Neutrophil (primary cell): ENCODE results near the gene PDE6A.

ENCODE experiments used
- H3K27ac ChIP-seq: fragments of 200-600 bp; sonication (generic); 2 replicates; pipeline ENCODE4 v1.5.1; 2016; ENCODE audit warnings: mild to moderate bottlenecking, moderate library complexity
- H3K27me3 ChIP-seq: fragments of 200-600 bp; sonication (generic); 2 replicates; pipeline ENCODE4 v1.6.0; 2016; ENCODE audit warnings: mild to moderate bottlenecking
- H3K36me3 ChIP-seq: fragments of 200-600 bp; sonication (generic); 2 replicates; pipeline ENCODE4 v1.5.1; 2017
- H3K4me1 ChIP-seq, 2 experiments: fragments of 200-600 bp in 1 of 2; sonication (generic) in 1 of 2; 1 replicate in 1 of 2; 2 replicates in 1 of 2; pipeline versions ENCODE4 v1.5.1 to v1.6.1; 2013 to 2016; ENCODE audit warnings: low read depth in 1 of 2, low read length in 1 of 2, mild to moderate bottlenecking in 1 of 2, moderate library complexity in 1 of 2; ENCODE audit not compliant: control insufficient read depth in 1 of 2, insufficient read depth in 1 of 2
- H3K4me3 ChIP-seq, 2 experiments: fragments of 200-600 bp in 1 of 2; sonication (generic) in 1 of 2; 1 replicate in 1 of 2; 2 replicates in 1 of 2; pipeline ENCODE4 v1.5.1; 2013 to 2016; ENCODE audit warnings: low read depth in 1 of 2, low read length in 1 of 2, mild to moderate bottlenecking in 1 of 2, moderate library complexity in 1 of 2
- H3K9me3 ChIP-seq: fragments of 200-600 bp; sonication (generic); 2 replicates; pipeline ENCODE4 v1.5.1; 2016
- CTCF ChIP-seq: fragments of 200-600 bp; sonication (generic); IDR thresholded peaks from 2 replicates; pipeline ENCODE4 v1.5.1; 2016; ENCODE audit warnings: antibody characterized with exemption

The PDE6A gene

GRCh38 chr5:149827086-149827485, 117.5 kb downstream of the PDE6A start:
- Histone ChIP-seq H3K9me3 (no peaks in the 10 kb centered on the region), H3K4me1 (peaks cover 0 to 5% of the 10 kb centered on the region in 2 experiments), H3K4me3 (no peak overlapping the region), H3K27me3 (no peaks in the 10 kb centered on the region), H3K36me3 (no peaks in the 10 kb centered on the region), H3K27ac (no peak overlapping the region)
- no peak for TF ChIP-seq CTCF

- Histone ChIP-seq H3K4me1 (peaks cover 0 to 5% of the 10 kb centered on the region in 2 experiments), H3K27me3 (no peaks in the 10 kb centered on the region), H3K27ac (no peak overlapping the region), H3K9me3 (no peaks in the 10 kb centered on the region), H3K4me3 (no peak overlapping the region), H3K36me3 (no peaks in the 10 kb centered on the region)
- no peak for TF ChIP-seq CTCF
Observed at GRCh38 chr5:149826574-149826973, 118.0 kb downstream of the PDE6A start.

GRCh38 chr5:149824846-149825245, 119.7 kb downstream of the PDE6A start:
- Histone ChIP-seq H3K27ac (no peak overlapping the region), H3K27me3 (no peaks in the 10 kb centered on the region), H3K4me1 (peaks cover 0 to 5% of the 10 kb centered on the region in 2 experiments), H3K4me3 (no peak overlapping the region), H3K36me3 (no peaks in the 10 kb centered on the region), H3K9me3 (no peaks in the 10 kb centered on the region)
- no peak for TF ChIP-seq CTCF

- H3K27ac ChIP-seq = no peak overlapping the region
- H3K9me3 ChIP-seq = no peaks in the 10 kb centered on the region
- H3K4me1 ChIP-seq = peaks cover 0 to 5% of the 10 kb centered on the region in 2 experiments
- H3K36me3 ChIP-seq = no peaks in the 10 kb centered on the region
- no peaks in the 10 kb centered on the region for H3K27me3 ChIP-seq
- TF ChIP-seq CTCF = no peak
- H3K4me3 ChIP-seq = no peak overlapping the region
Observed at GRCh38 chr5:149824120-149824519, 120.5 kb downstream of the PDE6A start.

GRCh38 chr5:149823375-149823774, 121.2 kb downstream of the PDE6A start:
- no peak overlapping the region for H3K4me3 ChIP-seq
- H3K9me3 ChIP-seq = no peaks in the 10 kb centered on the region
- no peaks in the 10 kb centered on the region for H3K36me3 ChIP-seq
- no peak for TF ChIP-seq CTCF
- H3K27me3 ChIP-seq = no peaks in the 10 kb centered on the region
- H3K4me1 ChIP-seq = peaks cover 0 to 2% of the 10 kb centered on the region in 2 experiments
- no peak overlapping the region for H3K27ac ChIP-seq

- no peaks in the 10 kb centered on the region for H3K27me3 ChIP-seq
- no peaks in the 10 kb centered on the region for H3K36me3 ChIP-seq
- TF ChIP-seq CTCF = no peak
- H3K9me3 ChIP-seq = no peaks in the 10 kb centered on the region
- no peaks in the 10 kb centered on the region for H3K4me1 ChIP-seq
- H3K4me3 ChIP-seq = no peak overlapping the region
- H3K27ac ChIP-seq = no peak overlapping the region
Observed at GRCh38 chr5:149822301-149822700, 122.3 kb downstream of the PDE6A start.
